KBM-7 (cell line): ENCODE measurements around the gene RALA.

Source experiments
- DNase-seq: peaks from one replicate; pipeline ENCODE4 v3.0.0-alpha.2; 2015
- in situ Hi-C: fragments of 300-500 bp; cut with MboI; formaldehyde crosslinking; loops from 2 replicates; pipeline ENCODE4 v1.14.3; 2020; ENCODE audit warnings: low sequenced_read_pairs, low pct_unique_long_range_greater_than_20kb, mixed read lengths

The RALA gene, protein sequence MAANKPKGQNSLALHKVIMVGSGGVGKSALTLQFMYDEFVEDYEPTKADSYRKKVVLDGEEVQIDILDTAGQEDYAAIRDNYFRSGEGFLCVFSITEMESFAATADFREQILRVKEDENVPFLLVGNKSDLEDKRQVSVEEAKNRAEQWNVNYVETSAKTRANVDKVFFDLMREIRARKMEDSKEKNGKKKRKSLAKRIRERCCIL

DNA sequence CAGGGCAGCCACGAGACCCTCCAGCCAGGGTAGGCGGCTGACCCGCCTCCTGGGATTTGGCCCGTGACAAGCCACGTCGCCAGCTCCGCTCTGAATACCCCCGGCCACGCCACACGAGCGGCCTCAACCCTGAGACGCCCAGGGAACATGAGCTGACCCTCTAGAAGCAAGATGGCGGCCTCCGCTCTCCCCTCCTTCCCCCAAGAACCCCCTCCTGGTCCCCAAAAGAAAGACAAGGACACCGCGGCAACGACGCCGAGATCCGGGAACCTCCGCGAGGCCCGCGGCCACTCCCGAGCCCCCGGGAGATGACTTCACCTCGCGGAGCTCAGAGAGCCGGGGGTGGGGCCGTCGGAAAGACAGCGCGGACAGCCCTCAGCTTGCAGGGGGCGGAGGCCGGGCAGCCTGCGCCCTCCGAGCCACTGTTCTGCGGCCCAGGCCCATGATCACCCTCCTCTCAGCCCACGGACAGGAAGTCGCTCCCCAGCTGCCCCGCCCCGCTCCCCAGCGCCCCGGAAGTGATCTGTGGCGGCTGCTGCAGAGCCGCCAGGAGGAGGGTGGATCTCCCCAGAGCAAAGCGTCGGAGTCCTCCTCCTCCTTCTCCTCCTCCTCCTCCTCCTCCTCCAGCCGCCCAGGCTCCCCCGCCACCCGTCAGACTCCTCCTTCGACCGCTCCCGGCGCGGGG is at the start of gene RALA:
TSS of gene RALA (plus strand) at position 526 of the 685 bp plus-strand sequence. CDS start 63,096 bp downstream, outside the sequence.
- in situ Hi-C loops, result no loop called here
- DNase-seq, result peak; percentile 83

DNA sequence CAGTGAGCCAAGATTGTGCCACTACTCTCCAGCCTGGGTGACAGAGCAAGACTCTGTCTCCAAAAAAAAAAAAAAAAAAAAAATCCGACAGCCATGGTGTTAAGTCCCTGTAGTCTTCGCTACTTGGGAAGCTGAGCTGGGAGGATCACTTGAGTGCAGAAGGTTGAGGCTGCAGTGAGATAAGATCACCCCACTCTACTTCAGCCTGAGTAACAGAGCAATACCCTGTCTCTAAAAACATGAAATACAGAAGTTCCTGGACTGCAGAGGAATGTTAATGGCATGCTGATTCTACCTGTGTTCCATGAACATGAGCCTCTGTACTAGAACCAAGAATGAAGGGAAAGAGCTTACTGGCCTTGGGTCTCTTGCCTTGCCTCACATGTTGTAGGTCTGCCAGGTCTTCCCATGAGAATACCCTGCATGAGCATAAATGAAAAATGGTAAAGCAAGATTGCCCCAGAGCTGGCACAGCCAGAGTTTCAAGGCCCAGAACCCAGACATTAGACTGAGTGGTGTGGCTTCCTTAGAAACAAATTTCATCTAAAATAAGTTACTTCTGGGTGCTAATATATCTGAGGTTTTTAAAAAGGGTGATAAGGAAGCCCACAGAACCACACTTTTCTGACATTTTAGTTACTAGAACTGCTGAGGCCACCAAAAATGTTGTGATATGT is 48.6 kb upstream of the RALA start:
- in situ Hi-C loops, result loop anchor here (25.0 kb wide), 1 partner anchor 162 kb away; no protein-coding TSS in a partner anchor
- no peak for DNase-seq

DNA sequence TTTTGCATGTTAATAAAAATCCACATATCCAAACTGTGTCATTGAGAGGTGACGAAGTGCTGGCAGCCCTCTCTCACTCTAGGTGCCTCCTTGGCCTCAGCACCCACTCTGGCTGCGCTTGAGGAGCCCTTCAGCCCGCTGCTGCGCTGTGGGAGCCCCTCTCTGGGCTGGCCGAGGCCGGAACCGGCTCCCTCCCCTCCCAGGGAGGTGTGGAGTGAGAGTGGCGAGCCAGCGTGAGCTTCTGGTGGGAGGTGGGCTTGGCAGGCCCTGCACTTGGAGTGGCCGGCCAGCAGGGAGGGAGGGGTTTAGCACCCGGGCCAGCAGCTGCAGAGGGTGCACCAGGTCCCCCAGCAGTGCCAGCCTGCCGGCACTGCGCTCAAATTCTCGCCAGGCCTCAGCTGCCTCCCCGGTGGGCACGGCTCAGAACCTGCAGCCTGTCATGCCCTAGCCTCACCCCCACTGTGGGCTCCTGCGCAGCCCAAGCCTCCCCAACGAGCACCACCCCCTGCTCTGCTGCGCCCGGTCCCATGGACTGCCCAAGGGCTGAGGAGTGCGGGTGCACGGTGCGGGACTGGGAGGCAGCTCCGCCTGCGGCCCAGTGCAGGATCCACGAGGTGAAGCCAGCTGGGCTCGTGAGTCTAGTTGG is 46.0 kb upstream of the RALA start:
- DNase-seq, result no peak
- in situ Hi-C loops, result loop anchor here (25.0 kb wide), 1 partner anchor 160 kb away; no protein-coding TSS in a partner anchor

DNA sequence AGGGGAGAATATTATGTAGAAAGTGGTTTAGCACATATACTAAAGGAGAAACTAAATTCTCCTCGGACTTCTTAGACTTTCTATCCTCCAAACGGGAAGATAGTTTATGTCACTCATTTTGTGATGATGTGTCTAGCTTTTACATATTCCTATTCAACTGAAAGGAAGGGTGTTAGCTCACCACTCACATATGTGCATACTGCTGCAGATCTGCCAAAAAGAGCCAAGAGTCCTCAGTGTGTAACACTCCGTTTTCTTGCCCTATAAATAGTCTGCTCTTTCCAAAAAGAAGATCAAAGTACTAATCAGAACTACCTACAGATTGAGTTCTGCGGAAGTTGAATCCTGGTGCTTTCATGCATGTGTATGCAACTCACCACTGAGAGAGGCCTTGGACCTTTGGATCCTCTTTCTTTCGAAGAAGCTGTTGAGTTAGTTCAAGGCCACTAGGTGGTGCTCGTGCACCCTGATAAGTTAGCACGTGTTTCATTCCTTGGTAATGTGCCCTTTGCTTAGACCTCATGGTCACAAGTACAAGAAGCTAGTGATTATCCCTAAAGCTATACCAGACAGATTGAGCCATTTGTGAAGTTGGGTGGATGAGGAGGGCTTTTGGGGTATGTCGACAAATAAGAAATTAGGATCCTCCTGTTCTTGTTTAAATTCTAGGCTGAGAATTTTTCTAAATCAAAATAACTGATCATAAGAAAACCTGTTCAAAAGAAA is 43.1 kb upstream of the RALA start:
- peak; percentile 81 for DNase-seq

DNA sequence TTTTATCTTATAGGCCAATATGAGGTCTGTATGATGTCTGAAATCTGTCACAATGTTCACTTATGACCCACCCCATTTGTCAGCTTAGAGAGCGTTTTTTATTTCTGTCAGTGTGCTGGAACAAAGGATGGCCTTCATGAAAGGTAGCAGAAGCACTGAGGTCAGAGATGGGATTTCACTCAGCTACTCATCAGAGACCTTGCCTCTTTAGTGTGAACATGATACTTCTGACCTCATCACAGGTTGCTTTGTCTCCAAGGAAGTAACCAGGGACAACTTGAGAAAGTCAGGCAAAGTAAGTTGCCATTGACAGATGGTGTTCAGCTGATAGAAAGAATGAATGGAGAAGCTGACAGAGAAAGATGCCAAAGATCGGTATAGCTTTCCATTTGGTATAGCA is 40.8 kb upstream of the RALA start:
- in situ Hi-C loops, result loop anchor here (25.0 kb wide), 1 partner anchor 155 kb away; no protein-coding TSS in a partner anchor
- DNase-seq, result no peak

More for the DNA sequence above, 43.1 kb upstream of the RALA start:
- in situ Hi-C loops, result loop anchor here (25.0 kb wide), 1 partner anchor 157 kb away; no protein-coding TSS in a partner anchor

DNA sequence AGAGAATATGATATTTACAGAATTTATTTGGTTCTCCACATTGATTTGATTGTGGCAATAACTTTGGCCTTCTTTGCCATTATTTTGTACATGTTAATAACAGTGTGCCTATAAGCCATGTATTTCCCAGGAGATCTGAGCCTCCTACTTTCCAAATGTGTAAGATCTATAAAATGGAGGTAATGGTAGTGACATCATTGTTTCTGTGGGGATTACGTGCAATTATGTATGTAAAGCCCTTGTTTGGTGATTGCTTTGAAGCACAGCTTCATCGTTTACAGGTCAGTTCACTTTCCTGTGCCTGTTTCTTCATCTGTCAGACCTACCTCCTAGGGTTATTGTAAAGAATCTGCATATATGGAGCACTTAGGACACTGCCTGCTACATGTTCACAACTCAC is 39.8 kb upstream of the RALA start:
- no peak for DNase-seq
- in situ Hi-C loops, result loop anchor here (25.0 kb wide), 1 partner anchor 154 kb away; no protein-coding TSS in a partner anchor

DNA sequence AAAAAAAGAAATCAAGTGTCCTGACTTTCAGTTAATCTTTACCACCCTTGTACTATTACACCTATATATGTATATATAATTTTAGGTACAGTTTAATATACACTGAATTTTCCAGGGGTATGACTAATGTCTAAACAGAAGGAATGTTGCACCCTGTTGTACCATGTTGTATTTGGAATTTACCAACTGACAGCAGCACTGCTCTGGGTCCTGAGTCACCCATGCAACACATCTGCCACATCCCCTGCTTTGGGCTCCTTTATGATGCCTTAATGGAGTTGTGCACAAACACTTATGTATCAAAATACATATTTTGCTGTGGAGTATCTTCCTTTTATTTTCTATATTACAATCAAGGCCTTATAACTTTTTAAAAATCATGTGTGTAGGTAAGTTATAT is 36.0 kb upstream of the RALA start:
- no peak for DNase-seq
- in situ Hi-C loops, result loop anchor here (25.0 kb wide), 1 partner anchor 150 kb away; no protein-coding TSS in a partner anchor

DNA sequence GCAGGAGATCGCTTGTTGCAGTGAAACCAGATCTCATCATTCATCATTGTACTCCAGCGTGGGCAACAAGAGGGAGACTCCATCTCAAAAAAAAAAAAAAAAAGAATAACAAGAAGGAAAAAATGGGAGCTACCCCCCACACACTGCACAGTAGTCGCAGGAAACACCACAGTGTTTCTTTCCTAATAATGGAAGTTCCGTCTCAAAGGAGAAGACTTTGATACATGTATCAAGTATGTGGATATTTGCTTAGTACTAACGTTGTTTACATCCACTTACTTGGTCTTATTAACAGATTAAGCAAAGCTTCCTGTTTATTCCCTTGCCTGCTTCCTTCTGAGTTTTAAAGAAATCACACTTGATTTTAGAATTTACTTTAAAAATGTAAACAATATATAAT is 35.0 kb upstream of the RALA start:
- no peak for DNase-seq
- in situ Hi-C loops, result loop anchor here (25.0 kb wide), 1 partner anchor 149 kb away; no protein-coding TSS in a partner anchor

DNA sequence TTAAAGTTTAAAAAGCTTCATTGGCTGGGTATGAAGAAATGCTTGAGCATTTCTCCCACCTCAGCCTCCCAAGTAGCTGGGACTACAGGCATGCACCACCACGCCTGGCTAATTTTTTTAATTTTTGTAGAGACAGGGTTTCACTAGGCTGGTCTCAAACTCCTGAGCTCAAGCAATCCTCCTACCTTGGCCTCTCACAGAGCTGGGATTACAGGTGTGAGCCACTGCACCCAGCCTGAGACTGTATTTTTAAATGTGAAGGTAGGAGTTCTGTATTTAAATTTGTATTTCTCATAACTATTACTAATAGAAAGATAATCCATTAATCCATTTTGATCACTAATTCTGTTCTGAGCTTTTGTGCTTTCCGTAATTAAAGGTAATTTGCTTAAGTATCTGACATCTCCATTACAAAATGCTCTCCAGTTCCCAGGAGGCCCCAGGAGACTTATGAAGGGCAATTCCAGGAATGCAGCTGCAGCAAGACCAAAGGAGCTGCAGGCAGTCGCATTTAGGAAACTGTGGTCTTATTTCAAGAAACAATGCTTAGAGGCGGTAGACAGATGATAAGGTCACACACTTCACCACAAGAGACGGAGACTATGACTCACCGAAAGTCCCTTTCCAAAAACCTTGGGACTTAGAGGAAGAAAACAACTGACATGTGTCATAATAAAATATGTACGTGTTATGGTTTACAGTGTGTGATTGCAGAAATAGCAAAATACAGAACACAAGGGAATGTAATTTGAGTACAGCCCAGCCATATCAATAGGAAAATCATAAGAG is 33.9 kb upstream of the RALA start:
- peak; percentile 94 for DNase-seq
- in situ Hi-C loops, result loop anchor here (25.0 kb wide), 1 partner anchor 148 kb away; no protein-coding TSS in a partner anchor

DNA sequence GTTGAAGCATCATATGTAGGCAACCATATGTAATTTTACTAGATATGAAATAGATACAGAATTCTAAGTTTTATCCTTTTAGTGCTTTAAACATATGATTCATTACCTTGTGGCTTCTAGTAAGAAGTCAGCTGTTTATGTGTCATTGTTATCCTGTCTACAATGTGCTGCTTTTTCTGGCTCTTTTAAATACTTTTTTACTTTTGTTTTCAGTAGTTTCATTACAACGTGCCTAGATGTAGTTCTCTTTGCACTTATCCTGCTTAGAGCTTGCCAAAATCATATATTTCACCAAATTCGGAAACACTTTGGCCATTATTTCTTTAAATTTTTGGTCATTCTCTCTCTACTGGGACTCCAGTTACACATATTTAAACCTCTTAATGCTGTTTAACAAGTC is 30.8 kb upstream of the RALA start:
- no peak for DNase-seq
- in situ Hi-C loops, result loop anchor here (25.0 kb wide), 1 partner anchor 145 kb away; no protein-coding TSS in a partner anchor

DNA sequence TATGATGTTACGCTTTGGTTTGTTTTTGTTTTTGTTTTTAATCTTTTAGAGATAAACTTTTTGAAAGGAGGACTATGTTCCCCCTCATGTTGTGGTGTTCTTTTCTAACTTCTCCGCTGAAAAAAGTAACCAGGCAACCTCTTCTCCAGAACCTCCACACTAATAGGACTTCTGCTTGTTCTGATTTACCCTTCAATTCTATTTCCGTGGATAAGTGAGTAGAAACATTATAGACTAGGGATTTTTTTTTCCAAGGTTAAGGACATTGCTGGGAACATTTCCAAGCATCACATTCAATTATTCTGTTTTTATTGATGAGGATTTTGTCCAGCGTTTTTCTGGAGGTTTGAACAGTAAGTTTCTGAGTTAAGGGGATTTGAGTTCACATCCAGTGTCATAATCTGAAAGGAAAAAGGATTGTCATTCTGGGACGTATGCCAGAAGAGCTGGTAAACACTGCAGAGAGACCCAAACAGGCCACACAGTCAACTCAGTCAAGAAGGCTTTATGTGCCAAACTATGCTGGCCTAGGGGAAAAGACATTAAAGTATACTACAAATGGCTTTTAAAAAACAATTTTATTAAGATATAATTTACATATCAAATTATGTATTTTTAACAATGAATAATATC is 28.3 kb upstream of the RALA start:
- in situ Hi-C loops, result loop anchor here (25.0 kb wide), 1 partner anchor 142 kb away; no protein-coding TSS in a partner anchor
- no peak for DNase-seq

DNA sequence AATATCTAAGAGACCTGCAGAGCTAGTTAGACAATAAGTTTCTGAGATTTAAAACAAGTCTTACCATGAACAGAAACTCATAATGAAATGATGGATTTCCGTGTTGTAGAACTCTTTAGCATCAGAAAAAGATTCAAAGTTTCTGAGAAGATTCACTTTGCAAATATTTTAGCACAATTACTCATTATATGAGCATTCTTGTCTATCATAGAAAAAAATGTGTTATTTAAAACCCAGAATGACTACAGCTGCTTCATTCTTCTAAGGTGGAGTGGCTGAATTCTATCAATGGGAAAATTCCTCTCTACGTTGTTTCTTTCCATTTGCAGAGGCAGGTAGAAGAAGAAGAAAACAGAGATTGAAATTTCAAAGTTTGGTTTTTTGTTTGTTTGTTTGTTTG is 21.0 kb upstream of the RALA start:
- in situ Hi-C loops, result no loop called here

DNA sequence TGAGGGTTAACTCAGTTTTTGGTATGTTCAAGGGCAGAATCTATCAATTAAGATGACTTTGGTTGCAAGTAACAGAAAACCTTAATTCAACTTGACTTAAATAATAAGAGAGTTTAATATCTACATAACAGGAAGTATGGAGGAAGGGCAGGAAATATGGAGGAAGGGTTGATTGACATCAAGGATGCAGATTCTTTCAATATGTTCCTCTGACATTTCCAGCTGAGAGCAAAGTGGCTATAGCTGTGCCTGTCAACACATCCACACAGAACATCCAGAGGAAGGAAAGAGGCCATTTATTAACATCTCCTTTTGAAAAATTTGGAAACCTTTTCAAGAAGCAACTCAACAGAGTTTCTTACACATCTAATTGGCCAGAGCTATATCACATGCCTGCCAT is 19.4 kb upstream of the RALA start:
- in situ Hi-C loops, result no loop called here
- DNase-seq, result no peak

More for the DNA sequence above, 21.0 kb upstream of the RALA start:
- no peak for DNase-seq

DNA sequence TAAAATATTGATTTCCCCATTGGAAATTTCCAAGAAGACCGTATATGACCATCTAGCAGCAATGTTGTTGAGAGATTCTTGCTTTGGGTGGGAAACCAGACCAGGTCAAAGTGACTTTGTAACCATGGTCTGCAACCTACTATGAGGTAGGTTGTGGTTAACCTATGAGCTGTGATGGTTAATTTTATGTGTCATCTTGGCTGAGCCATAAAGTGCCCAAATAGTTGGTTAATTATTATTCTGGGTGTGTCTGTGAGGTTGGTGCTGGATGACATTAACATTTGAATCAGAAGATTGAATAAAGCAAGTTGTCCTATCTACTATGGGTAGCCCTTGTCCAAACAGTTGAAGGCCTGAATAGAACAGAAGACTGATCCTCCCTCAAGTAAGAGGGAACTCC is 18.3 kb upstream of the RALA start:
- in situ Hi-C loops, result no loop called here
- DNase-seq, result no peak

DNA sequence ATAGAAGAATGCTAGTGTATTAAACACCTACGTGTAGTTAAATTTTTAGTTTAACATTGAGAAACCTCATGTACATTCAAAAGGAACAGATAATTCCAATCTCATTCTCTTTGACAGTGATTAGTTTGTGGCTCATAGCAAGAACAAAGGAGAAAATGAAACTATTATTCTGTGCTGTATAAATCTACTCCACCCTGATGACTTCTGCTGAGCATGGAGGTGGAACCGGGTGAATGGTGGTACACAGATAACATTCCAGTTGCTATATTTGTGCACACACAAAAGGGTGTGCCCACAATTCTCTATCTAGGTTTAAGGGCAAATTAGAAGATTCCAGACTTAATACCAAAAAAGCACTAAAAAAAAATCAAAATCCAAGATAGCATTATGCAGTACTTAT is 17.0 kb upstream of the RALA start:
- in situ Hi-C loops, result no loop called here
- no peak for DNase-seq

DNA sequence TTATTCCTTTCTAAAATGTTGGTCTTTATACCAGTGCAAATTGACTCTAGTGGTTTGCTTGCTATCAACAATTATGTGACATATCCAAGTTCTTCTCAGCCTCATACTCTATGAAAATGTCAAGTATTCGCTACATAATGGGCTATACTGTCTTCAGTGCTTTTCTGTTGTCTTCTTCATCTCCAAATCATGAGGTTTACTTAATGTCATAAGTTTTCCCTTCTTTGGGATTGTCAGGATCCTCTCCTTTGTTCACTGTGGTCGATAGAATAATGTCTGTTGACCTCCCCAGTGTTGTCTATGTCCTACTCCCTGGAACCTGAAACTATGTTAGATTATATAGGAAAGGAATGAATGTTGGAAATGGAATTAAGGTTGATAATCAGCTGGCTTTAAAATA is 16.4 kb upstream of the RALA start:
- DNase-seq, result no peak
- in situ Hi-C loops, result no loop called here

DNA sequence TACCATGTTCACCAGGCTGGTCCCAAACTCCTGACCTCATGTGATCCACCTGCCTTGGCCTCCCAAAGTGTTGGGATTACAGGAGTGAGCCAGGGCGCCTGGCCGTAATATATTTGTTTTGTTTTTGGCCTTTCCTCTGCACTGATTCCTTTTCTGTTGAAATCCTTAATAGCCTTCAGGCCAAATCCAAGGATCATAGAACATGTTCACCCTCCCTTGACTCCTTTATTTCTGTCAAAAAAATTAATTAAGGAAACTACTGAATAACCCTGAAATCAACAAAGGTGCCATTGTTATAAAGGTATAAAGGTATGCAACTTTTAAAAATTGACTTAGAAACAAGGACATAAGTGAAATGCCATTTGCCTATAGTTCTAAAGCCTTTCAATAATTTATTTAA is 15.5 kb upstream of the RALA start:
- in situ Hi-C loops, result no loop called here
- DNase-seq, result no peak
